ENCODE data around the gene PAAF1. TPM values are rescaled to one million over a fixed set of nuclear protein-coding genes. Genes with fewer than 3 reads are reported as not detected.
A peak's percentile ranks its signal among the peaks of the same experiment; 100 is the strongest.

PAAF1 gene
- total and polyA plus RNA-seq, 2 of the 13 experiments (the other 11 are each of a cell fraction or from before 2014, with no cell fraction given) = 13.5 to 28.8 TPM

DNA sequence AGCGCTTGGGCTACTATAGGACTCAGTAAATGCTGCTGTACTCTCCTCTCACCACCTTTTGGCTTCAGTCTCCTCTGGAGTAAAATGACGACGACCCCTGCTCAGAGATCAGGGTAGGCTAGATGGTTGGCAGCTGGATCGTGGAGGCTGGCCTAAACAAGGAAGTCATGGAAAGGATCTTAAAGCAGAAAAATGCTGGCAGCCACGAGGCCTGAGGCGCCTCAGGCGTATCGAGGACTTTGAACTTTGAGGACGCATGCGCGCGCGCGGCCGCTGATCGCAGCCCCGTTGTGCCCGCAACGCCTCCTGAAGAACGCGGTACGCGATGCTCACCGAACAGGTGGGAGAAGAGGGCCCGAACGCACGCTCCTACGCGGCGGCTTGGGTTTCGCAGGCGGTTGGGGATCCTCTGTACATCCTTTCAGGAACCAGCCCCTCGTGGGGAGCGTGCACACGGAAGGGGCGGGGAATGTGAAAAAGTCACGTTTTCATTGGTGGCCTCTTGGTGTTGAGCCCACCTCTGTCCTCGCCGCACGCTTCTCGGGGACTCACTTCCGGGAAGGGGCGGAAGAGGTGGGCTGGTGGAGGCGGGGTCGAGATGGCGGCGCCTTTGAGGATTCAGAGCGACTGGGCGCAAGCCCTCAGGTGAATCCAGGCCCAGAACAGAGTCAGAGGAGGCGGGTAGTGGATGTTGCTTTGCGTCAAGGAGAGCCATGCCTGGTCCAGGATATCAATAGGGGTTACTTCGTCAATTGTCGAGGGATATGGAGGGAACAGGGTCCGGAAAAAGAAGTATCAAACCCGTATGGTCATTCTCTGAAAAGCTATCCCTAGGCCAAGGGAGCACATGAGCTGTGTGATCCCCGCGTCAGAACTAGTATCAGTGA is at the start of gene PAAF1, which contains the start of gene COA4 (continued):
- TF ChIP-seq, protein P1, sequence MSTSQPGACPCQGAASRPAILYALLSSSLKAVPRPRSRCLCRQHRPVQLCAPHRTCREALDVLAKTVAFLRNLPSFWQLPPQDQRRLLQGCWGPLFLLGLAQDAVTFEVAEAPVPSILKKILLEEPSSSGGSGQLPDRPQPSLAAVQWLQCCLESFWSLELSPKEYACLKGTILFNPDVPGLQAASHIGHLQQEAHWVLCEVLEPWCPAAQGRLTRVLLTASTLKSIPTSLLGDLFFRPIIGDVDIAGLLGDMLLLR (CRISPR knock-in tag; IDR thresholded peaks at IDR 0.05) = no peak
- TF ChIP-seq POLR2AphosphoS2 (IDR thresholded peaks at IDR 0.05; ENCODE audit: low read depth, low read length) (no peak), ZNF747 (CRISPR knock-in tag; IDR thresholded peaks at IDR 0.05; ENCODE audit: borderline replicate concordance) (peak; percentile 91; the same call in 1 of the 2 replicates), GFI1 (CRISPR knock-in tag; IDR thresholded peaks at IDR 0.05; ENCODE audit: borderline replicate concordance) (peak; percentile 57), ATRX (CRISPR knock-in tag; IDR thresholded peaks at IDR 0.05; ENCODE audit: borderline replicate concordance) (no peak), ZNF124 (CRISPR knock-in tag; IDR thresholded peaks at IDR 0.05) (peak; percentile 76), PCBP1 (IDR thresholded peaks at IDR 0.05; ENCODE audit: borderline replicate concordance, low read depth, low read length) (peak; percentile 87), MBNL3 (CRISPR knock-in tag; conservative IDR thresholded peaks at IDR 0.05) (no peak), JUN (CRISPR knock-in tag; IDR thresholded peaks at IDR 0.05) (no peak), NFYB (CRISPR knock-in tag; IDR thresholded peaks at IDR 0.05) (peak; percentile 89), ZNF160 (CRISPR knock-in tag; IDR thresholded peaks at IDR 0.05) (no peak), NFIC (IDR thresholded peaks at IDR 0.05; ENCODE audit: low read length) (no peak), ZNF33B (CRISPR knock-in tag; IDR thresholded peaks at IDR 0.05) (peak; percentile 95), ZNF432 (CRISPR knock-in tag; IDR thresholded peaks at IDR 0.05; ENCODE audit: borderline replicate concordance) (no peak), ZFY (CRISPR knock-in tag; IDR thresholded peaks at IDR 0.05) (peak; percentile 93), ZBTB21 (CRISPR knock-in tag; IDR thresholded peaks at IDR 0.05) (no peak; the same call in 1 of the 2 replicates), HNRNPLL (IDR thresholded peaks at IDR 0.05; ENCODE audit: low read depth, low read length, poor library complexity, severe bottlenecking) (peak; percentile 85), PCBP2 (optimal IDR thresholded peaks at IDR 0.05; ENCODE audit: low read depth, low read length, poor library complexity, severe bottlenecking) (no peak), ZNF136 (CRISPR knock-in tag; IDR thresholded peaks at IDR 0.05; ENCODE audit: low read depth) (no peak), RXRB (CRISPR knock-in tag; IDR thresholded peaks at IDR 0.05; ENCODE audit: borderline replicate concordance) (no peak; the same call in 1 of the 2 replicates)
- TF ChIP-seq, protein P2, sequence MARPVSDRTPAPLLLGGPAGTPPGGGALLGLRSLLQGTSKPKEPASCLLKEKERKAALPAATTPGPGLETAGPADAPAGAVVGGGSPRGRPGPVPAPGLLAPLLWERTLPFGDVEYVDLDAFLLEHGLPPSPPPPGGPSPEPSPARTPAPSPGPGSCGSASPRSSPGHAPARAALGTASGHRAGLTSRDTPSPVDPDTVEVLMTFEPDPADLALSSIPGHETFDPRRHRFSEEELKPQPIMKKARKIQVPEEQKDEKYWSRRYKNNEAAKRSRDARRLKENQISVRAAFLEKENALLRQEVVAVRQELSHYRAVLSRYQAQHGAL (CRISPR knock-in tag; IDR thresholded peaks at IDR 0.05; ENCODE audit: not compliant biosample characterization) = peak; percentile 9
- TF ChIP-seq, protein P3, sequence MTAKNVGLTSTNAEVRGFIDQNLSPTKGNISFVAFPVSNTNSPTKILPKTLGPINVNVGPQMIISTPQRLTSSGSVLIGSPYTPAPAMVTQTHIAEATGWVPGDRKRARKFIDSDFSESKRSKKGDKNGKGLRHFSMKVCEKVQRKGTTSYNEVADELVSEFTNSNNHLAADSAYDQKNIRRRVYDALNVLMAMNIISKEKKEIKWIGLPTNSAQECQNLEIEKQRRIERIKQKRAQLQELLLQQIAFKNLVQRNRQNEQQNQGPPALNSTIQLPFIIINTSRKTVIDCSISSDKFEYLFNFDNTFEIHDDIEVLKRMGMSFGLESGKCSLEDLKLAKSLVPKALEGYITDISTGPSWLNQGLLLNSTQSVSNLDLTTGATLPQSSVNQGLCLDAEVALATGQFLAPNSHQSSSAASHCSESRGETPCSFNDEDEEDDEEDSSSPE (CRISPR knock-in tag; IDR thresholded peaks at IDR 0.05) = peak; percentile 78
- TF ChIP-seq, protein P4, sequence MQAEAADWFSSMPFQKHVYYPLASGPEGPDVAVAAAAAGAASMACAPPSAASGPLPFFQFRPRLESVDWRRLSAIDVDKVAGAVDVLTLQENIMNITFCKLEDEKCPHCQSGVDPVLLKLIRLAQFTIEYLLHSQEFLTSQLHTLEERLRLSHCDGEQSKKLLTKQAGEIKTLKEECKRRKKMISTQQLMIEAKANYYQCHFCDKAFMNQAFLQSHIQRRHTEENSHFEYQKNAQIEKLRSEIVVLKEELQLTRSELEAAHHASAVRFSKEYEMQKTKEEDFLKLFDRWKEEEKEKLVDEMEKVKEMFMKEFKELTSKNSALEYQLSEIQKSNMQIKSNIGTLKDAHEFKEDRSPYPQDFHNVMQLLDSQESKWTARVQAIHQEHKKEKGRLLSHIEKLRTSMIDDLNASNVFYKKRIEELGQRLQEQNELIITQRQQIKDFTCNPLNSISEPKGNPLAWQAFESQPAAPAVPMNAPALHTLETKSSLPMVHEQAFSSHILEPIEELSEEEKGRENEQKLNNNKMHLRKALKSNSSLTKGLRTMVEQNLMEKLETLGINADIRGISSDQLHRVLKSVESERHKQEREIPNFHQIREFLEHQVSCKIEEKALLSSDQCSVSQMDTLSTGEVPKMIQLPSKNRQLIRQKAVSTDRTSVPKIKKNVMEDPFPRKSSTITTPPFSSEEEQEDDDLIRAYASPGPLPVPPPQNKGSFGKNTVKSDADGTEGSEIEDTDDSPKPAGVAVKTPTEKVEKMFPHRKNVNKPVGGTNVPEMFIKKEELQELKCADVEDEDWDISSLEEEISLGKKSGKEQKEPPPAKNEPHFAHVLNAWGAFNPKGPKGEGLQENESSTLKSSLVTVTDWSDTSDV (CRISPR knock-in tag; IDR thresholded peaks at IDR 0.05) = no peak
- TF ChIP-seq, protein P5, sequence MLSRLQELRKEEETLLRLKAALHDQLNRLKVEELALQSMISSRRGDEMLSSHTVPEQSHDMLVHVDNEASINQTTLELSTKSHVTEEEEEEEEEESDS (CRISPR knock-in tag; IDR thresholded peaks at IDR 0.05; ENCODE audit: borderline replicate concordance) = no peak
